COR-L47 (cell line): ENCODE measurements around the gene CDKL5.

ENCODE experiments used
- DNase-seq: peaks from one replicate; lab custom pipeline; 2025; lab: John Stamatoyannopoulos, UW

The CDKL5 gene

GRCh38 chrX:18457000-18457399, 31.6 kb downstream of the CDKL5 start:
- no peak for DNase-seq

- DNase-seq = no peak
Observed at GRCh38 chrX:18461431-18461830, 36.0 kb downstream of the CDKL5 start.

GRCh38 chrX:18464499-18464898, 39.1 kb downstream of the CDKL5 start:
- DNase-seq = no peak

- DNase-seq = no peak
Observed at GRCh38 chrX:18465051-18465450, 39.6 kb downstream of the CDKL5 start.

- DNase-seq = no peak
Observed at GRCh38 chrX:18468599-18468998, 43.2 kb downstream of the CDKL5 start.

GRCh38 chrX:18471296-18471695, 45.9 kb downstream of the CDKL5 start:
- DNase-seq = no peak

- no peak for DNase-seq
Observed at GRCh38 chrX:18490806-18491555, 65.6 kb downstream of the CDKL5 start.

- no peak for DNase-seq
Observed at GRCh38 chrX:18491587-18492340, 66.4 kb downstream of the CDKL5 start.

GRCh38 chrX:18534949-18535348, 109.5 kb downstream of the CDKL5 start:
- DNase-seq = no peak

- no peak for DNase-seq
Observed at GRCh38 chrX:18537068-18537467, 111.7 kb downstream of the CDKL5 start.

GRCh38 chrX:18537524-18537923, 112.1 kb downstream of the CDKL5 start:
- no peak for DNase-seq

- no peak for DNase-seq
Observed at GRCh38 chrX:18542131-18542530, 116.7 kb downstream of the CDKL5 start.

- DNase-seq = no peak
Observed at GRCh38 chrX:18542905-18543304, 117.5 kb downstream of the CDKL5 start.

GRCh38 chrX:18543738-18544137, 118.3 kb downstream of the CDKL5 start:
- DNase-seq = no peak

GRCh38 chrX:18545771-18546170, 120.4 kb downstream of the CDKL5 start:
- DNase-seq = no peak

- DNase-seq = no peak
Observed at GRCh38 chrX:18548996-18549395, 123.6 kb downstream of the CDKL5 start.

GRCh38 chrX:18549643-18550042, 124.2 kb downstream of the CDKL5 start:
- DNase-seq = no peak

- no peak for DNase-seq
Observed at GRCh38 chrX:18557879-18558278, 132.5 kb downstream of the CDKL5 start.

GRCh38 chrX:18558799-18559198, 133.4 kb downstream of the CDKL5 start:
- DNase-seq = no peak

- no peak for DNase-seq
Observed at GRCh38 chrX:18561020-18561419, 135.6 kb downstream of the CDKL5 start.

GRCh38 chrX:18565727-18566126, 140.3 kb downstream of the CDKL5 start:
- no peak for DNase-seq

- DNase-seq = no peak
Observed at GRCh38 chrX:18566748-18567147, 141.3 kb downstream of the CDKL5 start.

- DNase-seq = no peak
Observed at GRCh38 chrX:18573556-18573955, 148.1 kb downstream of the CDKL5 start.

GRCh38 chrX:18574591-18574990, 149.2 kb downstream of the CDKL5 start:
- no peak for DNase-seq
